Thyroid gland (tissue), 4 donors: ENCODE measurements around the gene HIVEP3. TPM values are rescaled to one million over a fixed set of nuclear protein-coding genes. Genes with fewer than 3 reads are reported as not detected.

Source experiments
- DNase-seq, 2 donors: peaks; one replicate each; pipeline ENCODE4 v3.0.0-alpha.2; 2019
- H3K27ac ChIP-seq, 3 donors: fragments of 200-600 bp; sonication (generic); 1 replicate in 2 of 3; 2 replicates in 1 of 3; pipeline ENCODE4 v1.5.1; 2016 to 2019; ENCODE audit warnings: mild to moderate bottlenecking in 1 of 3, moderate library complexity in 1 of 3
- H3K27me3 ChIP-seq: fragments of 200-600 bp; sonication (generic); one replicate; pipeline ENCODE4 v1.5.1; 2019
- H3K36me3 ChIP-seq, 2 donors: fragments of 200-600 bp; sonication (generic); one replicate each; pipeline ENCODE4 v1.5.1; 2016 to 2019
- H3K4me1 ChIP-seq, 2 donors: fragments of 200-600 bp; sonication (generic); one replicate each; pipeline ENCODE4 v1.5.1; 2017 to 2019
- H3K4me3 ChIP-seq, 3 donors: fragments of 200-600 bp; sonication (generic); replicated peaks in 1 of 3; 1 replicate in 2 of 3; 2 replicates in 1 of 3; pipeline ENCODE4 v1.5.1; 2016; ENCODE audit warnings: mild to moderate bottlenecking in 1 of 3
- H3K9me3 ChIP-seq: fragments of 200-600 bp; sonication (generic); one replicate; pipeline ENCODE4 v1.5.1; 2017
- POLR2A ChIP-seq, 2 donors: fragments of 450-650 bp; IDR thresholded peaks; one replicate each; pipeline ENCODE4 v1.6.1; 2017; ENCODE audit warnings: antibody characterized with exemption in 2 of 2, mild to moderate bottlenecking in 2 of 2, moderate library complexity in 1 of 2
- WGBS, 2 donors: methylation state at CpG; one replicate each; pipeline ENCODE4 v1.1.5; 2017; 5-methylcytosine and 5-hydroxymethylcytosine counted together
- intact Hi-C: fragments of 100-400 bp; cut with DNase I; formaldehyde crosslinking; loops from one replicate; pipeline ENCODE4 v1.15.1; 2023
- total RNA-seq, 4 donors: library from RNA; depleted of rRNA; stranded (reverse); fragments of >200 nt; gene quantifications; one replicate each; pipeline ENCODE4 v1.2.3, GENCODE V29; 2016
- TF ChIP-seq, protein P1 (sequence below), 6 experiments: fragments of 200-600 bp in 3 of 6; fragments of 450-650 bp in 3 of 6; sonication (generic) in 3 of 6; IDR thresholded peaks; one replicate each; pipeline ENCODE4 v1.5.1; 2016 to 2019; ENCODE audit warnings: antibody characterized with exemption in 6 of 6, mild to moderate bottlenecking in 2 of 6, inconsistent platforms in 1 of 6, moderate library complexity in 1 of 6

HIVEP3 gene
- total RNA-seq, 4 donors from 2014 or later, result 9.7 to 13.5 (median 12.5) TPM

DNA sequence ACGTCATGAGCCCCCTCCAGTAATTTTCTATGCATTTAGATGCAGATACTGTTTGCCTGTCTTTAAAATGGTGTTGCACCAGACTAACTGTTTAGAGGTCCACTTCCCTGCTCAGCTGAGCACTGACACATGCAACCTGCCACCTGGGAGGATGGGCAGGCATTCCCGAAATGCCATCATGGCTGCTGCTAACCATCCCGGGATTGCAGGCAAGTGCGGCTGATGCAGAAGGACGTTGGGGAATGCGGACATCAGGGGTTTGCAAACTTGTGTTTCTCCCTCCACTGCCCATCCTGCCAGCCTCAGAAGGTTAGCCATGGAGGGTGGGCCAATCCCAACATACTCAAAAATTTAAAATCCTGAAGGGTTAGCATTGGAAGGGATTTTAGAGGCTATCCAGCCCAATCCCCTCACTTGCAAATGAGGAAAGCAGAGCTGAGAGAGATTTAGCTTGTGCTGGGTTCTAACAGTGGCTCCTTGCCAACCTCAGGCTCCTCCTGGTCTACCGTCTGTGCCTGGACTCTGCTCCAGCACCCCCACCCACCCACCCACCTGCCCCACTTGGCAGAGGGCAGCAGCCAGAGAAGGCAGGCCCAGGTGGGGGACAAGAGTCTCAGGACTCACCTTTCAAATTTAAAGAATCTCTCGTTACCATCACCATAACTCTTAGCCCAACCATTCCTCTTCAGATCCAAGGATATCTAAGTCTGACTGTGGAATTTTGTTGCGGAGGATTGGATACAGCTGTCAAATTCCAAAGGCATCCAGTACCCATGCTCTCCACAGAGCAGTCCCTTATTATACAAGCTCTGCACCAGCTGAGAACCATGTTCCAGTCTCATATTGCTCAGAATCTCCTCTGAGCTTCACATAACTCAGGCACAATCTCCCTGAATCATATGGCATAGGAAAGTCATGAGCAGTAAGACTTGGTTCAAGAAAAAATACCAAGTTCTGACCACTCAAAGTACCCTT, 34.2 kb downstream of the HIVEP3 start:
- intact Hi-C loops, result no loop called here
- H3K27ac ChIP-seq, result no peak overlapping the region

DNA sequence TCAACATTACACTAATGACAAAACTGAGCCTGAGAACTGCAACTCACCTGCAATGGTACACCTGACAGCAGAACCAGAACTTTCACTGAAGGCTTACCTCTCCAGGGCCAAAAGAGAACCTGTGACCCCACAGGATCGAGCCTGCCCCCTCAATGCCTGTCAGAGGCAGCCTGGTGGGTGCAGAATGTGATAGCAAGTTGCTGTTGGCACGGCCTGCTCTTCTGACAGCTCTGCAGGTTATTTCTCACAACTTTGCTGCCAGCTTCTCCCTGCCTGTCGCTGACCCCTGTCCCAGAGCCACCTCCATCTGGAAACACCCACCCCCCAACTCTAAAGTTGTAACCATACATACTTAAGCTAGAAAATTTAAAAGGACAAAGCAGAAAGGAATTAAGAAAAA, 35.2 kb downstream of the HIVEP3 start:
- intact Hi-C loops, result no loop called here
- WGBS, 2 donors, result 76 to 96% methylated on average over 3 of the region's 3 CpGs
- no peaks in the 10 kb centered on the region for H3K36me3 ChIP-seq
- DNase-seq, result no peak
- H3K27ac ChIP-seq, result no peak overlapping the region
- peaks cover 22 to 38% of the 10 kb centered on the region in 2 donors for H3K4me1 ChIP-seq
- TF ChIP-seq POLR2A (IDR thresholded peaks at IDR 0.05), result no peak
- TF ChIP-seq, protein P1, sequence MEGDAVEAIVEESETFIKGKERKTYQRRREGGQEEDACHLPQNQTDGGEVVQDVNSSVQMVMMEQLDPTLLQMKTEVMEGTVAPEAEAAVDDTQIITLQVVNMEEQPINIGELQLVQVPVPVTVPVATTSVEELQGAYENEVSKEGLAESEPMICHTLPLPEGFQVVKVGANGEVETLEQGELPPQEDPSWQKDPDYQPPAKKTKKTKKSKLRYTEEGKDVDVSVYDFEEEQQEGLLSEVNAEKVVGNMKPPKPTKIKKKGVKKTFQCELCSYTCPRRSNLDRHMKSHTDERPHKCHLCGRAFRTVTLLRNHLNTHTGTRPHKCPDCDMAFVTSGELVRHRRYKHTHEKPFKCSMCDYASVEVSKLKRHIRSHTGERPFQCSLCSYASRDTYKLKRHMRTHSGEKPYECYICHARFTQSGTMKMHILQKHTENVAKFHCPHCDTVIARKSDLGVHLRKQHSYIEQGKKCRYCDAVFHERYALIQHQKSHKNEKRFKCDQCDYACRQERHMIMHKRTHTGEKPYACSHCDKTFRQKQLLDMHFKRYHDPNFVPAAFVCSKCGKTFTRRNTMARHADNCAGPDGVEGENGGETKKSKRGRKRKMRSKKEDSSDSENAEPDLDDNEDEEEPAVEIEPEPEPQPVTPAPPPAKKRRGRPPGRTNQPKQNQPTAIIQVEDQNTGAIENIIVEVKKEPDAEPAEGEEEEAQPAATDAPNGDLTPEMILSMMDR (IDR thresholded peaks at IDR 0.05), result no peak
- H3K4me3 ChIP-seq, result no peak overlapping the region
- H3K9me3 ChIP-seq, result no peaks in the 10 kb centered on the region
- H3K27me3 ChIP-seq, result no peaks in the 10 kb centered on the region

More for the DNA sequence above, 34.2 kb downstream of the HIVEP3 start:
- Histone ChIP-seq H3K27me3 (no peaks in the 10 kb centered on the region), H3K4me3 (no peak overlapping the region), H3K4me1 (peaks cover 17 to 28% of the 10 kb centered on the region in 2 donors), H3K36me3 (no peaks in the 10 kb centered on the region), H3K9me3 (no peaks in the 10 kb centered on the region)
- no peak for DNase-seq
- 87 to 92% methylated on average over 8 of the region's 9 CpGs for WGBS, 2 donors
- no peak for TF ChIP-seq POLR2A (IDR thresholded peaks at IDR 0.05)
- TF ChIP-seq, protein P1 (IDR thresholded peaks at IDR 0.05), result no peak

DNA sequence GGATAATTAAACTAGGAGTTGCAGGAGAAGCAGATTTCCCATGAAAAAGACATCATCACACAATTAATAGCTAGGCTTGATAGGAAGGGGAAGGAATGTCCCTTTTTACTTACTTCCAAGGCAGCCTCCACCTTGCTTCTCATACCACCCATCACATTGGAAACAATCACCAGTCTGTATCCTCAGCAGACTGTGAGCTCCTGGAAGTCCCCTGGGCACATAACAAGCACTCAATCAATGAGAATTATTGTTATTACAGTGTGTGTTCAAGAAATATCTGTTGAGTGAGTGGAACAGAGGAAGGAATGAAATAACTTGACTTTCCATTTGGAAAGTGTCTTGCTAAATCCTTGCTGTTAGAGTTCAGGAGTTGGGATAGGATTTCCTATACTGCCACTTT, 36.2 kb downstream of the HIVEP3 start:
- DNase-seq, result no peak
- Histone ChIP-seq H3K27me3 (no peaks in the 10 kb centered on the region), H3K27ac (peak overlapping the region; percentile 49 to 76 (median 65)), H3K9me3 (no peaks in the 10 kb centered on the region), H3K4me3 (no peak overlapping the region), H3K4me1 (peaks cover 26 to 41% of the 10 kb centered on the region in 2 donors), H3K36me3 (no peaks in the 10 kb centered on the region)
- TF ChIP-seq, protein P1 (IDR thresholded peaks at IDR 0.05), result no peak
- TF ChIP-seq POLR2A (IDR thresholded peaks at IDR 0.05), result no peak
- intact Hi-C loops, result no loop called here

DNA sequence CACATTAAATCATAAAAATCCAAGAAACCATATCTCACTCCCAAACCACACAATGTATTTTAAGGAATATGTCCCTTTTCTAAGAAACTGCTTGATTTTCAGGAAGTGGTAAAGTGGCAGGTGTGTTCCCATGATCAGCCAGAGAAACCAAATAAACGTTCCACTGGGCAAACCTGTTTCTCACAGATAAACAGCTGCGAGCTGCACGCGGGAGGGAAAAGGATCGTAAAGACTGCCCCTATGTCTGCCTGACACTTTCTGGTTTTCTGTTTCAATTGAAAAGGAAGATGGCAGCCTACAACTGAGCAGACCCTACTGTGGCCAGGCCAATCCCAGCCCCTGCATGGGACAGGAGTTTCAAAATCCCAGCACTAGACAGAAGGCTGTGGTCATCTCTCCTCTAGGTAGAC, 36.6 kb downstream of the HIVEP3 start:
- no peak overlapping the region for H3K4me3 ChIP-seq
- 36 to 42% methylated on average over 5 of the region's 5 CpGs for WGBS, 2 donors
- intact Hi-C loops, result no loop called here
- no peaks in the 10 kb centered on the region for H3K36me3 ChIP-seq
- peak overlapping the region; percentile 59 to 76 (median 65) for H3K27ac ChIP-seq
- peak; percentile 47 to 59 for DNase-seq
- TF ChIP-seq POLR2A (IDR thresholded peaks at IDR 0.05), result no peak
- TF ChIP-seq, protein P1 (IDR thresholded peaks at IDR 0.05), result no peak
- H3K9me3 ChIP-seq, result no peaks in the 10 kb centered on the region
- H3K4me1 ChIP-seq, result peaks cover 26 to 45% of the 10 kb centered on the region in 2 donors
- H3K27me3 ChIP-seq, result no peaks in the 10 kb centered on the region
